ENCODE data around the gene SPDYE3. TPM values are rescaled to one million over a fixed set of nuclear protein-coding genes. Genes with fewer than 3 reads are reported as not detected.
"Not testable (repeated sequence)": the region's sequence is repeated elsewhere in the genome, so short reads cannot be mapped to it uniquely, and the experiment has no call there.

Gene SPDYE3
- total RNA-seq, 1 donor from 2014 or later: not detected

DNA sequence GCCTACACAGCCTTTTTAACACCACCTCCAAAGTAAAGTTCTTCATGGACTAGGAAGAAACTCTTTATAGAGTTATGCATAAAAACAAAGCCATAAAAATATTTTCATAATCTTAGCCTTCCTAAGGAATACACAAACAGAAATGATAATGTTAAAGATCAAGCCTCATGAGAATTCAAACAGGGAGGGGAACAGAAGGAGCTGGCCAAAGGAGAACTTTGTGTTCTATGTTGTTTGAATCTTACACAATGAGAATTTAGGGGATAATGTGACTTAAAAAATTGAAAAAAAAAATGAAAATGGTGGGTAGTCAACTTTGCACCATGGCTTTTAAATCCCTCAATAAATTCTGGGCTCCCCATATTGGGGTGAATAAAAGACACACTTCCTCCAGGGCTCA, 41.3 kb downstream of the SPDYE3 start:
- no peak for DNase-seq (ENCODE audit: low read depth)

DNA sequence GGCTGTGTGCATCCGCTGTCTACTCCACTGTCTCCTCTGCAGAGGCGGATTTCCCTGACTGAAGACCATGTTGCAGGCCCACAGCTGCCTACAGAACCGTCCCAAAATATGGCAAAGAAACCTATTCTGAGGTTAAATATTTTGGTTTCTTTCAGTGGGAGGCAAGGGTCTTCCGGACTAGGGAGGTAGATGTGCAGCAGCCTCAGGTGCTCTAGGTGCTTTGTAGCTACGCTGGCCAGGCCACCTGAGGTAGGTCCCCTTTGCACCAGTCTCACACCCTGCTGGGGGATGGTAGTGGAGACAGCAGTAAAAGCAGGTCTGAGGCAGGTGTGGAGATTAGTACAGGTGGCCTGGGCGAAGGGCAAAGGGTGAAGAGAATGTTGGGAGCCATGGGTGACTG, 42.3 kb downstream of the SPDYE3 start:
- DNase-seq (ENCODE audit: low read depth): no peak

DNA sequence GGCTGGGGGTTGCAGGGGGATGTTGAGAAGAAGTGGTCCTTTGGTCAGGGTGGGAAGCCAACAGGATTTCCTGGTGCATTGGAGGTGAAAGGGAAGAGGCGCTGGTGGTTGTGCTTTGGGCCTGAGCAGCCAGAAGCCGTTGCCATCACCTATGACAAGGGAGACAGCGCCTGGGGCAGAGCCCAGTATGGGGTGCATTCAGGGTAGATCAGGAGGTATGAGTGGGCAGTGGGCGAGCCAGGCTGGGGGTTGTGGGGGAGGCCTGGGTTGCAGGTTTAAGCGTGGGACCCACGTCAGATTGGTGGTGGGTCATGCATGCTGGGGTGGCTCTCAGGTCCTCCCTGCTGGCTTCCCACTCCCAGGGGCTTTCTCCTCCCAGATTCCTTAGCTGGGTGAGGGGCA, 44.2 kb downstream of the SPDYE3 start:
- DNase-seq (ENCODE audit: low read depth): no peak

DNA sequence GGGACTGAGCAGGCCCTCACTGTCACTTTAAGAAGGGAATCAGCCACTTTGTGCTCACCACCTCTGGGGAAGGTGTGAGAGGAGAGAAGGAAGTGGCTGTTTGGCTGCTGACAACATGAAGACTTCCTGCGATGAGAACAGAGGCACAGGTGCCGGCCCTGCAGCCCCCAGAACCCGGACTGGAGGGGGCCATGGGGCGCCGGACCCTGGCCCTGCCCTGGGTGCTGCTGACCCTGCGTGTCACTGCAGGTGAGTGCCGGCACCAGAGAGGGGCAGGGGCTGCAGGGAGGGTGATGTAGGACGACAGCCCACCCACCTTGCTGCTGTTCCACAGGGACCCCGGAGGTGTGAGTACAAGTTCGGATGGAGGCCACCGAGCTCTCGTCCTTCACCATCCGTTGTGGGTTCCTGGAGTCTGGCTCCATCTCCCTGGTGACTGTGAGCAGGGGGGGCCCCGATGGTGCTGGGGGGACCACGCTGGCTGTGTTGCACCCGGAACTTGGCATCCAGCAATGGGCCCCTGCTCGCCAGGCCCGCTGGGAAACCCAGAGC, 44.8 kb downstream of the SPDYE3 start:
- not testable (repeated sequence) for DNase-seq (ENCODE audit: low read depth)

DNA sequence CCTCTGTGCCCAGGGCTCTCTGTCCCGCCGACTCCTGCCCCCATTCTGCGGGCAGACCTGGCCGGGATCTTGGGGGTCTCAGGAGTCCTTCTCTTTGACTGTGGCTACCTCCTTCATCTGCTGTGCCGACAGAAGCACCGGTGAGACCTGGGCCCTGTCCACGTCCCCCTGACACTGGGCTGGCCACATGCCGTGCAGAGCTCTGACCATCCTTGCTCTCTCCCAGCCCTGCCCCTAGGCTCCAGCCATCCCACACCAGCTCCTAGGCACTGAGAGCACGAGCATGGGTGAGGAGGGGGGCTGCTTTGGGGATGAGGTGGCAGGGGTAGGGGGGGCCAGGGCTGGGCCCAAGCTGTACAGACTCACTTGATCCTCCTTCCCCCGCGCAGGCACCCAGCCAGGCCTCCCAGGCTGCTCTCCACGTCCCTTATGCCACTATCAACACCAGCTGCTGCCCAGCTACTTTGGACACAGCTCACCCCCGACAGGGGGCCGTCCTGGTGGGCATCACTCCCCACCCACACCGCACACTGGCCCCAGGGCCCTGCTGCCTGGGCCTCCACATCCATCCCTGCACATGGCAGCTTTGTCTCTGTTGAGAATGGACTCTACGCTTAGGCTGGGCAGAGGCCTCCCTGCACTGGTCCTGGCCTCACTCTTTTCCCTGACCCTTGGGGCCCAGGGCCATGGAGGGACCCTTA, 45.6 kb downstream of the SPDYE3 start:
- DNase-seq (ENCODE audit: low read depth): no peak

DNA sequence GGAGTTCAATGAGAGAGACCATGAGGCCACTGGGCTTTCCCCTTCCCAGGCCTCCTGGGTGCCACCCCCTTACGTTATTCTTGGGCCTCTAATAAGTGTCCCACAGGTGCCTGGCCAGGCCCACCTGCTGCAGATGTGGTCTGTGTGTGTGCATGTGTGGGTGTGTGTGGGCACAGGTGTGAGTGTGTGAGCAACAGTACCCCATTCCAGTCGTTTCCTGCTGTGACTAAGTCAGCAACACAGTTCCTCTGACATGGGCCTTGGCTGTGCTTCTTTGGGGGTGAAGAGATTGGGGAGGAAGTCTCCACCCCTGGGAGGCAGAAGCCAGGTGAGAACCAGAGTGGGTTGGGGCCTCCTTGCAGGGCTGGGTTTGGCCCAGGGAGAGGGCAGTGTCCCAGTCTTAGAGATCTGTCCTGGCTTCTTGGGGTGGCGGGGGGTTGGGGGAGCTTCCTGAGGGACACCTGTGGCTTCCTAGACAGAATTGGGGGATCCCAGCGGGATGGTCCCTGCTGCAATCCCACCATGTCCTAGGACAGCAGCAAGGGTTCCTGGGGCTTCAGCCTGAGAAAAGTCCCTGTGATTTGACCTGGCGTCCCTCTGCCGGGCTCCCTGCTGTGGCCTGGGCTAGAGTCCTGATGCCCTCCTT, 46.3 kb downstream of the SPDYE3 start:
- no peak for DNase-seq (ENCODE audit: low read depth)

DNA sequence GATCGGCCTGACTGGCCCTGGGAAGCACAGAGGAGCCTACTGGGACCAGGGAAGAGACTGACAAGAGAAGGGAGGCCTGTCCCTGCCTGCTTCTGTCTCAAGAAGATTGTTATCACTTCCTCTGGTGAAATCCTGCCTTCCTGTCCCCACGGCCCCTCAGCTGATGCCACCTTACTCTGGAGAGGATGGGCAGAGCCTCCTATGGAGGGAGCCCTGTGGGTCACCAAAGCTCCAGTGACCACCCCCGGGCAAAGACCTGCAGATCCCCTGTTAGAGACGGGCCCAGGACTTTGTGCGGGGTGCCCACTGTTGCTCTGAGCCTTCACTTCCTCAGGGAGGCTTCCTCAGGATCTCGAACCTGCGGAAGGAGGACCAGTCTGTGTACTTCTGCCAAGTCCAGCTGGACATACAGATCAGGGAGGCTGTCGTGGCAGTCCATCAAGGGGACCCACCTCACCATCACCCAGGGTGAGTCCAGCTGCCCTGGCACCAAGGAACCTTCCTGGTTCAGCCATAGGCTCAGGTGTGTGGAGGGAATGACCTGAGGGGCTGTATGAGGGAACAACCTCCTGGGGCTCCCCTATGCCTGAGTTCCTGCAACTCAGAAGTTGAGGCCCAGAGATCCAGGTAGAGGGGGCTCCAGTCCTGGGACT, 49.0 kb downstream of the SPDYE3 start:
- no peak for DNase-seq (ENCODE audit: low read depth)

DNA sequence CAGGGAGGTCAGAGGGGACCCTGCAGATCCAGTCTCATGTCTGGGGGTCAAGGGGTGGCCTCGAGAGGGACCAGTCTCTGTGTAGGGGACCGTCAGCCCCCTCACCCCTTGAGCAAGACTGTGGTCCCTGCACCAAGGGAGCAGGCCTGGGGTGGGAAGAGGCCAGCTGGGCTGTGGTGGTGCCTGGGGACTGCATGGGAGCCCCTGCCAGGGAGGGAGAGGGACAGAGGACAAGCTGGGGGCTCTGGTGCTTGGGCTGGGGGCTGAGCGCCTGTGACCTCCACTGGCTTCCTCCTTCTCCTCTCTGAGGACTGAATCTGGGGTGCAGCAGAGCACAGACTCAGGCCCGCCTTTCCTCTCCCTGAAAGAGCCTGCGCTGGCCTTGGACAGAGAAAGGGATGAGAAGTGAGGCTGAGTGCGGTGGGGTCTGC, 49.6 kb downstream of the SPDYE3 start:
- DNase-seq (ENCODE audit: low read depth): no peak

DNA sequence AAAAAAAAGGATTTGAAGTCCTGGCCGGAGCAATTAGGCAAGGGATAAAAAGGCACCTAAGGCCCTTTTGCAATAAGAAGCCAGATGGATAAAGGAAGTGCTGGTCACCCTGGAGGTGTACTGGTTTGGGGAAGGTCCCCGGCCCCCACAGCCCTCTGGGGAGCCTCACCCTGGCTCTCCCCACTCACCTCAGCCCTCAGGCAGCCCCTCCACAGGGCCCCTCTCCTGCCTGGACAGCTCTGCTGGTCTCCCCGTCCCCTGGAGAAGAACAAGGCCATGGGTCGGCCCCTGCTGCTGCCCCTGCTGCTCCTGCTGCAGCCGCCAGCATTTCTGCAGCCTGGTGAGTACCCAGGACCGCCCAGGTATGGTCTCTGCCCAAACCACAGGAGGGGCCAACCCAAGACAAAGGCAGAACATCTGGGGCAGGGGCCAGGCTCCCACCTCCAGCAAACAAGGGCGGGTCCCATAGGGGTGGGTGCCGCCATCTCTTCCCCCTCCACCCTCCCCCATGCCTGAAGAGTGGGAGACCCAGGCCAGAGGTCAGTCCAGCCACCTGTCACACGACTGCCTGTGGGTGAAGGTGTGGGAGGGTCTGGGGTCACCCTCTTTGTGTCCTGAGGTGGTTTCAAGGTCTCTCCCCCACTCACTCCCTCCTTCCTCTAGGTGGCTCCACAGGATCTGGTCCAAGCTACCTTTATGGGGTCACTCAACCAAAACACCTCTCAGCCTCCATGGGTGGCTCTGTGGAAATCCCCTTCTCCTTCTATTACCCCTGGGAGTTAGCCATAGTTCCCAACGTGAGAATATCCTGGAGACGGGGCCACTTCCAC, 50.7 kb downstream of the SPDYE3 start, which contains the start of gene PILRB:
TSS of gene PILRB (plus strand) at position 91 of the 830 bp plus-strand sequence. CDS start at position 277, 186 bp downstream.
- DNase-seq (ENCODE audit: low read depth): no peak

DNA sequence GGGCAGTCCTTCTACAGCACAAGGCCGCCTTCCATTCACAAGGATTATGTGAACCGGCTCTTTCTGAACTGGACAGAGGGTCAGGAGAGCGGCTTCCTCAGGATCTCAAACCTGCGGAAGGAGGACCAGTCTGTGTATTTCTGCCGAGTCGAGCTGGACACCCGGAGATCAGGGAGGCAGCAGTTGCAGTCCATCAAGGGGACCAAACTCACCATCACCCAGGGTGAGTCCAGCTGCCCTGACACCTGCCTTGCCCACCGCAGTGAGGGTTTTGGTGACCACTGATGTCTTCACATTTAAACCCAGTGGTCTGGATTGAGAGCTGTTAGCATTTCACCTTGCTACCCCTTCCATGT, 51.3 kb downstream of the SPDYE3 start:
- no peak for DNase-seq (ENCODE audit: low read depth)

DNA sequence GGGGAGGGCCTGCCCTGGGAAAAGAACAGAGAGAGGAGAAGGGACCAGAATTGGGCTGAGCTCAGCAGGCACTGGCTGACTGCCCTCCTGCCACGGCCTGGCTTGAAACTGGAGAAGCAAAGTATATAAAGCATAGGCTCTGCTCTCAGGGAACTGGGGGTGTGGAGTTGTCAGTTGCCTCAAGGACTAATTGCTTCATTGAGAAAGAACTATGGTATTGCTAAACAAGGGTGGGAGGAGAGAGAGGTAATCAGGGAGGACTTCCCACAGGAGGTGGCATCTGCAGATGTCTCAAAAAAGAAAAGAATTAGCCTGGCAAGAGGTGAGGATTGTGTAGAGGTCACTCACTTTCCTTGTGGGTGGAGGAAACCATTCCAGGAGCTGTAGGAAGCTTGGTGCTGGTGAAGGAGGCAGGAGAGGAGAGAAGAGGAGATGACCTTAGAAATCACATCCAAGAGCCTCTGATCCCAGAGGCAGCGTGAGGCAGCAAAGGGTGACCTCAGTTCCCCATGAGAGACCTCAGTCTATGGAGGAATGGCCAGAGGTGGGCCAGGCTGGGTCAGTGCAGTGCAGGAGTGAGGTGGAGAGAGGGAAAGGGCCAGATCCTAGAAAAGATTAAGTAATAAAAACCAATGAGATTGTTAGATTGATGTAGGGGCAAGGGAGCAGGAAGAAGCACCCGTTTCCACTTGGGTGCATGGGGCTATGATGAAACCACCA, 52.8 kb downstream of the SPDYE3 start:
- no peak for DNase-seq (ENCODE audit: low read depth)

DNA sequence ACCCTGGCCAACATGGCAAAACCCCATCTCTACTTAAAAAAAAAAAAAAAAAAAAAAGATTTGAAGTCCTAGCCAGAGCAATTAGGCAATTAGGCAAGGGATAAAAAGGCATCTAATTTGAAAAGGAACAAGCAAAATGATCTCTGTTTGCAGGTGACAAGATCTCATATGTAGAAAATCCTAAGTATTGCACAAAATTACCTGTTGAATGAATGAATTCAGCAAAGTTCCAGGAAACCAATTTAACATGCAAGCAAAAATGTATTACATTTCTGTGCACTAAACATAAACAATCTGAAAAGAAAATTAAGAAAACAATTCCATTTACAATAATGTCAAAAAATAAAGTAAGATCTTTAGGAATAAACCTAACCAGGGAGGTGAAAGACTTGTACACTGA, 55.6 kb downstream of the SPDYE3 start:
- no peak for DNase-seq (ENCODE audit: low read depth)

DNA sequence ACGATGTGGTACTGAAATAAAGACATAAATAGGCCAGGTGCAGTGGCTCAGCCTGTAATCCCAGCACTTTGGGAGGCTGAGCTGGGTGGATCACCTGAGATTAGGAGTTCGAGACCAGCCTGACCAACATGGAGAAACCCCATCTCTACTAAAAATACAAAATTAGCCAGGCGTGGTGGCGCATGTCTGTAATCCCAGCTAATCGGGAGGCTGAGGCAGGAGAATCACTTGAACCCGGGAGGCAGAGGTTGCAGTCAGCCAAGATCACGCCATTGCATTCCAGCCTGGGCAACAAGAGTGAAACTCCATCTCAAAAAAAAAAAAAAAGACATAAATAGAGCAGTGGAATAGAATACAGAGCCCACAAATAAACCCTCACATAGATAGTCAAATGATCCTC, 56.3 kb downstream of the SPDYE3 start:
- DNase-seq (ENCODE audit: low read depth): not testable (repeated sequence)

DNA sequence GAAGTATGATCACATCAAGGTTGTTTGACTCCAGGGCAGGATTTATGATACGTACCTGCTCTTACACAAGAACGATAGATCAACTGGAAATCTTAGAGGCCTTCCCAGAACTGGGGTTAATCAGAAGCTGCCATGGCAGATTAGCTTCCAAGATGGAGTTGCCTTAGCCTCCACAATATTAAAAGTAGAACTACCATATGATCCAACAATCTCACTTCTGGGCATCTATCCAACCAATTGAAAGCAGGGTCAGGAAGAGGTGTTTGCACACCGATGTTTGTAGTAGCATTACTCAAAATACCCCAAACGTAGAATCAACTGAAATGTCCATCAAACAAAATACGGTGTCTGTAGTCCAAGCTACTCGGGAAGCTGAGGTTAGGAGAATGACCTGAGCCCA, 57.0 kb downstream of the SPDYE3 start:
- DNase-seq (ENCODE audit: low read depth): no peak

DNA sequence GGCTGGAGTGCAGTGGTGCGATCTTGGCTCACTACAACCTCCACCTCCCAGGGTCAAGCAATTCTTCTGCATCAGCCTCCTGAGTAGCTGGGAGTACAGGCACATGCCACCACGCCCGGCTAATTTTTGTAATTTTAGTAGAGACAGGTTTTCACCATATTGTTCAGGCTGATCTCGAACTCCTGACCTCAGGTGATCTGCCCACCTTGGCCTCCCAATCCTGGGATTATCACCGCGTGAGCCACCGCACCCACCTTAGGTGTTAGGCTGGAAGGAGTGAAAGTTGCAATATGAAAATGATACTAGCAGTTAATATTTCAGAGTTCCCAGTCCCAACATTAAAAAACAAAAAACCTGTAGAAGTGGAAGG, 58.5 kb downstream of the SPDYE3 start:
- DNase-seq (ENCODE audit: low read depth): not testable (repeated sequence)

DNA sequence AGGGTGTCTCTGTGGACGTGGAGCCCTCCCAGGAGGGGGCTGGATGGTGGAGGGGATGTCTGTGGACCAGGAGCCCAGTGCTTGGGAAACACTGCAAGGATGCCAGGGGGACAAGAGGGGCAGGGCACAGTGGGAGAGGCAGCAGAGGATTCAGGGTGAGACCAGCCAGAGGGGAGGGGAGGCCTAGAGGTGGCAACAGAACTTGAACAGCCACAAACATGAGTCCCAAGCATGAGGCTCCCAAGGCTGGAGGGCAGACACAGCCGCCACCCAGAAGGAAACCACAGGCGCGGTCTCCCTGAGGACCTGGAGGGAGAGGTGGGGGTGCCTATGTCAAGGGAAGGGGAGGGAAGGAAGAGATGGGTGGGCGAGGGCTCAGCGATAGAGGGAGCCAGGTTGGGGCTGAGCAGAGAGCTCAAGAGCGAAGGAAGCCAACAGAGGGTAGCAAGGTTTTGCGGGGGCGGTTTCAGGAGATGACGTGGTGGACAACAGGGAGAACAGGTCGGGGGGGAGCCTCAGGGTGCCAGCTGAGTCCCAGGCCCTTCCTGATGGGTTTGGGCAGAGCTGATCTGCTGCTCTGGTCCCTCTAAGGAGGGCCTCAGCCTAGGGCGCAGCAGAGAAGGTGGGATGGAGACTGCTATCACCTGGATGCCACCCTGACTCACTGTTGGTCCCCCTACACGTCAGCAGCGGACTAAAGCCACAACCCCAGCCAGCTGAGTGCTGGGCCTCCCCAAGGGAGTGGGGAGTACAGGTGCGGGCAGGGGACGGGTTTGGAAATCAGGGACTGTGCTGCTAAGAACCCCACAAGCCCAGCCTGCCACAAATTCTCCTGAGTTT, 59.1 kb downstream of the SPDYE3 start:
- no peak for DNase-seq (ENCODE audit: low read depth)

DNA sequence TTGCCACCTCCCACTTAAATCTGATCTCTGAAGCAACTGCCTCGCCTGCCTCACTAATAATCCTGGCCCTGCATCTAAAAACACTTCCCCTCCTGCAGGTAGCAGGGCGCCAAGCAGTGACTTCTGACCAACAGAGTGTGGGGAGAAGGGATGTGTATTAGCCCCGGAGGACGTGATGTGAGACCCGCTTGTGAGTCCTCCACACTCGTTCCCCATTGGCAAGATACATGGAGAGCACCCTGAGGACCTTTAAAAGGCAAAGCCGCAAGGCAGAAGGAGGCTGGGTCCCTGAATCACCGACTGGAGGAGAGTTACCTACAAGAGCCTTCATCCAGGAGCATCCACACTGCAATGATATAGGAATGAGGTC, 59.7 kb downstream of the SPDYE3 start:
- no peak for DNase-seq (ENCODE audit: low read depth)

DNA sequence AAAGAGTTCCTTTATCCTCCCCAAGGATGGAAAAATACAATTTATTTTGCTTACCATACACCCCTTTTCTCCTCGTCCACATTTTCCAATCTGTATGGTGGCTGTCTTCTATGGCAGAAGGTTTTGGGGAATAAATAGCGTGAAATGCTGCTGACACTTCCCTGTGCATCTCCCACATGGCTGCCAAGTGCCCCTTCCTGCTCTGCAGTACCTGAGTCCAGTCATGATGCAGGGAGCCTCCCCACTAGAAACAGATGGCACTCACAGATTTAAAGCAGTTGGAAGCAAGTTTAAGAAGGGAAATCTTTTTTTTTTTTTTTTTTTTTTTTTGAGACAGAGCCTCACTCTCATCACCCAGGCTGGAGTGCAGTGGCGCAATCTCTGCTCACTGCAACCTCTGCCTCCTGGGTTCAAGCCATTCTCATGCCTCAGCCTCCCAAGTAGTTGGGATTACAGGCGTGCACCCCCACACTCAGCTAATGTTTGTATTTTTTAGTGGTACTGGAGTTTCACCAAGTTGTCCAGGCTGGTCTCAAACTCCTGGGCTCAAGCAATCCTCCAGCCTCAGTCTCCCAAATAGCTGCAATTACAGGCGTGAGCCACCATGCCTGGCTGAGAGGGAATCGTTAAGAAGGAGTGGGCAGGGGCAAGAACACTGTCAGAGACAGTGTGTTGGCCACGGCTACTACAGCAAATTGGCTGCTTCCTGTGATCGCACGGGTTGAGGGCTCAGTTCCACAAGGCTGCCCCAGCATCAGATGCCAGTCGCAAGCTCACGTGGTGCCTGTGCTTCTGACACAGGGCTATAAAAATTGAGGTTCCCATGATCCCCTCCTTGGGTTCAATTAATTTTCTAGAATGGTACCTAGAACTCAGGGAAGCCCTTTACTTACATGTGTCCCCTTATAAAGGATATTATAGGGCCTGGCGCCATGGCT, 60.4 kb downstream of the SPDYE3 start:
- DNase-seq (ENCODE audit: low read depth): no peak

DNA sequence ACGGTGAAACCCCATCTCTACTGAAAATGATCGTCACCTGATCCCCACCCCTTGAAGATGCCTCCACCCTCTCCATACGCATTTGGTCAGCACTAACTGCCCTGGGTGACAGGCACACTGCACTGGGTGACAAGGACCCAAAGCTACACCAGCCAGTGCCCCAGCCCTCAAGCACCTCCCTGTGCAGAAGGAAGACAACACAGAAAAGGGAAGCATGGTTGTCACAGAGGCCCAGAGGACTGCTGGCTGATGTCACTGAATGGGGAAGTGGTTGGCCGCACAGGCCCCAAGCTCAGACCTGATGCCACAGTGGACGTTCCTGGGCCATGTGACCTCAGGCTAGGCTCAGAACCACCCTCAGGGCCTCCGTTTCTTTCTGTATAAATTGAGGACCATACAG, 61.6 kb downstream of the SPDYE3 start:
- DNase-seq (ENCODE audit: low read depth): no peak

Measured in myocyte (in vitro differentiated cells).